ENCODE measurements around the gene KLK6.

DNA sequence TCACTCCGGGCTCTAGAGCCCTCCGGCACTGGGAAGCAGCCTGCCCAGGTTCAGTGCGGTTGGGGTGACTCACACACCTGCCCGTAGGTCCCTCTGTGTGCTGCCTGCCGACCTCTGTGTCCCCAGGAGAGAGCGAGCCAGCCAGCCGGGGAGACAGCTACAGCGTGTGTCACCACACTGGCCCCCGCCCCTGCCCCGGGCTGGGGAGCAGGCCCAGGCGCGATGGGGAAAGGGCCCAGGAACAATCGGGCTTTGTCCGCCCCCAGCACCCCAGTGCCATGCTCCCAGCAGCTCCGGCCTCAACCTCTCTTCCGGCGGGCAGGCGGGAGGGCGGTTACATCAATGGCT lies at the start of gene KLK6:
- TF ChIP-seq, protein P1, sequence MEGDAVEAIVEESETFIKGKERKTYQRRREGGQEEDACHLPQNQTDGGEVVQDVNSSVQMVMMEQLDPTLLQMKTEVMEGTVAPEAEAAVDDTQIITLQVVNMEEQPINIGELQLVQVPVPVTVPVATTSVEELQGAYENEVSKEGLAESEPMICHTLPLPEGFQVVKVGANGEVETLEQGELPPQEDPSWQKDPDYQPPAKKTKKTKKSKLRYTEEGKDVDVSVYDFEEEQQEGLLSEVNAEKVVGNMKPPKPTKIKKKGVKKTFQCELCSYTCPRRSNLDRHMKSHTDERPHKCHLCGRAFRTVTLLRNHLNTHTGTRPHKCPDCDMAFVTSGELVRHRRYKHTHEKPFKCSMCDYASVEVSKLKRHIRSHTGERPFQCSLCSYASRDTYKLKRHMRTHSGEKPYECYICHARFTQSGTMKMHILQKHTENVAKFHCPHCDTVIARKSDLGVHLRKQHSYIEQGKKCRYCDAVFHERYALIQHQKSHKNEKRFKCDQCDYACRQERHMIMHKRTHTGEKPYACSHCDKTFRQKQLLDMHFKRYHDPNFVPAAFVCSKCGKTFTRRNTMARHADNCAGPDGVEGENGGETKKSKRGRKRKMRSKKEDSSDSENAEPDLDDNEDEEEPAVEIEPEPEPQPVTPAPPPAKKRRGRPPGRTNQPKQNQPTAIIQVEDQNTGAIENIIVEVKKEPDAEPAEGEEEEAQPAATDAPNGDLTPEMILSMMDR (IDR thresholded peaks at IDR 0.05): no peak
- TF ChIP-seq POLR2AphosphoS5 (IDR thresholded peaks at IDR 0.05): no peak
- TF ChIP-seq POLR2A (IDR thresholded peaks at IDR 0.05): no peak
